CD4-positive, alpha-beta T cell treated with Interleukin-21 for 1 hour (primary cell): ENCODE results near the gene SLC36A2.

ENCODE experiments used
- DNase-seq: peaks from one replicate; pipeline ENCODE4 v3.0.0-alpha.2; 2020

SLC36A2 gene

GRCh38 chr5:151281001-151281639, 66.2 kb downstream of the SLC36A2 start:
- no peak for DNase-seq

GRCh38 chr5:151280443-151280842, 66.9 kb downstream of the SLC36A2 start:
- DNase-seq: no peak

- no peak for DNase-seq
Observed at GRCh38 chr5:151278845-151279244, 68.5 kb downstream of the SLC36A2 start.

- no peak for DNase-seq
Observed at GRCh38 chr5:151275803-151276202, 71.6 kb downstream of the SLC36A2 start.

- DNase-seq: no peak
Observed at GRCh38 chr5:151274666-151275065, 72.7 kb downstream of the SLC36A2 start.

GRCh38 chr5:151271336-151271735, 76.0 kb downstream of the SLC36A2 start:
- no peak for DNase-seq

GRCh38 chr5:151270599-151270998, 76.8 kb downstream of the SLC36A2 start:
- no peak for DNase-seq

GRCh38 chr5:151267491-151268260, 79.7 kb downstream of the SLC36A2 start:
- no peak for DNase-seq
